GM19035 (cell line): ENCODE measurements around the gene HOXA6.

Source experiments
- ATAC-seq: cut with Tn5 transposase; IDR thresholded peaks from one replicate; pipeline ENCODE4 v1.9.1; 2021; ENCODE audit not compliant: unreplicated experiment

Gene HOXA6

DNA sequence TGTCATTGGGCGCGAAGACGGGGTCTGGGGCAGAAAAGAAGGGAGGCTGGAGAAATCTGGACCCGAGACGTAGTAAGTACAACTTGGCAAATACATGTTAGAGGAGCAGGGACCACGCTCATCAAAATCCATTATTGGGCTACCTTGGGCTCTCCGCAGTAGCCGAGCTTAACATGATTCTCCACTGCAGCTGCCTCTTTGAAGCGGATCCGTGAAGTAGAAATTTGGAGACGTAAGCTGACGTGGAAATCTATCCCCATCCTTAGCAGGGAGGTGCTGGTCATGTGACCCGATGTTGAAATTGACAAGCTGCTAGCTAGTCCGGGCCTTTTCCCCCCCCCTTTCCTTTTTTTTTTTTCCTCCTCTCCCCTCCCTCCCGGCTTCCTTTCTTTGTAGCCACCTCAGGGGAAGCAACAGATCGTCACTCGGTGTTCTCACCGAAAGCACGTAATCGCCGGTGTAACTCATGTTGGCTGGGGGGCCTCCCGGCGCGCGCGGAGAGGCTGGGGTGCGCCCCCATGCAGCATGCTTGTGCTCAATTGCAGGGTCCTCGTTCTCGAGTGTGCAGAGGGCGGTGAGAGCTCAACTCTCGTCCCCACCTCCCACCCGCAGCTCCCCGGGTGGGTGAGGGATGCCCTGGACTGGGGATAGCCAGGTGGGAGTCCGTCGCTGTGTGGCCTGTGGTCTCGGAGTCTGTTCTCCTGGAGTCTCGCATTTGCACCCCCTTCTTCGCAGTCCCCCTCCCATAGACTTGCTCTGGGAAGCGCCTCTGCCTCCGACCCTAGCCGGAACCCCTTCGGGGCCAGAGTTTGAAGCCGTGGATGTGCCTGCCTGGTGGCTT, 37.7 kb upstream of the HOXA6 start, which contains the start of gene HOXA11:
TSS of gene HOXA11 (minus strand) at position 220 of the 841 bp plus-strand sequence. CDS start at position 132, 88 bp downstream.
- ATAC-seq, result no peak

GRCh38 chr7:27184337-27185012, 36.9 kb upstream of the HOXA6 start:
- no peak for ATAC-seq

- ATAC-seq, result no peak
Measured at GRCh38 chr7:27183682-27184336, 36.2 kb upstream of the HOXA6 start.

GRCh38 chr7:27182861-27183681, 35.5 kb upstream of the HOXA6 start:
- ATAC-seq, result no peak

GRCh38 chr7:27182285-27182841, 34.8 kb upstream of the HOXA6 start:
- ATAC-seq, result no peak

DNA sequence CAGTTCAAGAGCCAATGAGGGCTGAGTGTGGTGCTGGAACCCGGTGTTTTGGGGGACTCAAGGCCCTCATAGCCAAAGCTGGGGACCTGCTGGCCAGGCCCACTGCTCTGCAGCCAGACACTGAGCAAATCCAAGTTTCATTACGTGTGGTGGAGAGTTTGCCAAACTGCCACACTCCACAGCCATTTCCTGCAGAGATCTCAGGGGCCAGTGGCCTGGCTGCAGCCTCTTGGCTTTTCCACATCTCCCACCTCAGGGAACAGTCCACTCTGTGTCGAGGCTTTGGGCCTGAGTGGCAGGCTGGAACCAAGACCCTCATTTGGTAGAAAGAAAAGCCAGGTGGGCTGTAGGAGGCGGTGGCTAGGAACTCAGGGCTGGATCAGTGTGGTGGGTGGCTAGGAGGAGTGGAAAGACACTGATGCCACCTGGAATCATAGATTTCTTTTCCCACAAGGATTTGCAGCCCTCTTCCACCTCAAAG, 34.3 kb upstream of the HOXA6 start:
- no peak for ATAC-seq

GRCh38 chr7:27180431-27181420, 33.2 kb upstream of the HOXA6 start:
- ATAC-seq, result no peak

- ATAC-seq, result no peak
Measured at GRCh38 chr7:27179503-27180430, 32.2 kb upstream of the HOXA6 start.

GRCh38 chr7:27179030-27179429, 31.5 kb upstream of the HOXA6 start:
- ATAC-seq, result no peak

DNA sequence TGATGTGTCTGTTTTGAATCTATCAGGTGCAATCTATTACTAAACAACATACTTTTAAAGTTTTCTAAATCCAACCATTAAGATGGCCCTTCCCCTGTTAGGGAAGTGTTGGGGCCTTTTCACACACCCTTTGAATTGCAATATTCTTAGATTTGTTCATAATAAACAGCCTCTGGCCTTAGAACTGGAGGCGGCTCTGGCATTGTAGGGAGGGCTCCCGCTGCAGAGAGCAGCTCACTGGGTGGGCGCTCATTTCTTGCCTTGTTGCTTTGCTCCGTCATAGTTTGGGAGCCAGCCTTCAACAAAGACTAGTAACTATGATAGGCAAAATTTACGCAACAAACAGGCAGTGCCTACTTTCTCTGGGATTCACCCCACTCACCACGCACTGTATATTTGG, 30.8 kb upstream of the HOXA6 start:
- ATAC-seq, result no peak

GRCh38 chr7:27177795-27178320, 30.3 kb upstream of the HOXA6 start:
- no peak for ATAC-seq

DNA sequence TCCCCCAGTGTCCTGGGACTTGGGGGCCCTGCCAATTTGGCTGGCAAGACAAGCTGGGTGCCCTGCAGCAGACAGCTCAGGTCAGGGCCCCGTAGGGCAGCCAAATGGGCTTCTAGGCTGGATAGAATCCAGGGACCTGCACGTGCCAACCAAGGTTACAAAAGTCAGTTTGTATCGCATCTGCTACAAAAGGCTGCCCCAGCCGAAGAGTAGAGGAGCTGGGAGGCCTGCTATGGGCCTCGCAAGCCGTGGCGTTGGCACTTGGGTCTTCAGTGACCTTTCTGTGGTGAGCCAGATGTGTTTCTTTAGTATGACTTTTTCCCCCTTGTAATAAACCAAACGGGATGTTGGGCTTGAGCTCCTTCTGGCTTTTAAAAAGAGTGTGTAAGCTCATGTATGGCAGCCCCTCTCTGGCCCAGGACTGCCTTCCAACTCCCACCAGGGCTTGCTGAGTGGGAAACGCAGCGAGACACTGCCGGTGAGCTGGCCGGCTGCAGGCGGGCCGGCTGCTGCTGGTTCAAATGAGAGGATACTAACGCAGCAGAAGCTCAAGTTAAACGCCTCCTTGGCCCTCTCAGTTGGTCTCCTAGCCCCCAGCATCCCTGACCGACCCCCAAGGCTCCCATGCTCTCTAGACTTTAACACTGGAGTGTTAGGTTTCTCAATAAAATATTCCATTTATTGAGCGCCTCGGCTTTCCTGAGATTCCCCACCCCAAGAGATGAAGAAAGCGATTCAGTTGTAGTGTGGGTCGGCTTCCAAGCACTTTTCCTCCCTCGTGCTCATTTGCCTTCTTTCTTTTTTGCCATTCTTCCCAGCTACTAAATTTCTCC, 29.6 kb upstream of the HOXA6 start:
- no peak for ATAC-seq

GRCh38 chr7:27176524-27176845, 28.9 kb upstream of the HOXA6 start:
- no peak for ATAC-seq

- ATAC-seq, result no peak
Measured at GRCh38 chr7:27175626-27176523, 28.3 kb upstream of the HOXA6 start.

DNA sequence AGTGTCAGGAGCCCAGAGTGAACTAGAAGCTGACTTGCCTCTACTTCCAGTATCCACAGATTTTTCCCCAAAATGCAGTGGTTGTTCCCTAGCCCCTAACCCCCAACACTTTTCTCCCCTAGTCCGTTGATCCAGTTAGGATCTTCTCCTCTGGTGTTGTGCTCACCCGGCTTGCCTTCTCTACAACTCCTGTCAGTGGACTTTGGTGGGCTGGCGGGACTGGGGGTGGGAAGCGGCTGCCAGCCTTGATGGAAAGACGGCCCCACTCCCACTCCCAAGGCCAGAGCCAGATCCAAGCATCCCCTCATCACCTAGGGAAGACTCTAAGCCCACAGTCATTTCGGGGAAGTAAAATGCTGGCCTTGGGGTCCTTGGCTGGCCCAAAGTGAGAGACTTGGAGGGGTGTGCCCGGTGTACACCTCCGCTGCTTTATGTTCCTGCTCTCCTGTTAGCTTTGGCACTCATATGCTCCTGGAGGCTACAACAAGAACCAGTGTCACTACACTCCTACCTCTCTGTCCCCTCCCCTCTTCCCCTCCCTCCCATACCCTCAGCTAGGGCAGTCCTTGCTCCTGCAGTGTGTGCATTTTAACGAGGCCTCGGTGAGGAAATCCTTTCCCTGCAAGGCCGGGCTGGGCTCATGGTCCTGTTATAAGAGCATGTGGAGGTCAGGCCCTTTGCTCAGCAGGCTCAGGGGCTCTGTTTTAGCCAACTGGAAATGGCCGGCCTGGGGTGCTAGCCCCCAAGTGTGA, 27.5 kb upstream of the HOXA6 start:
- no peak for ATAC-seq
